GM12878 (cell line): ENCODE measurements around the gene ZNF423. TPM values are rescaled to one million over a fixed set of nuclear protein-coding genes. Genes with fewer than 3 reads are reported as not detected.

Experiments used
- ATAC-seq: fragments of 200-7000 bp; cut with Tn5 transposase; 3 replicates; pipeline ENCODE4 v1.9.1; 2020; ENCODE audit warnings: mild to moderate bottlenecking, moderate library complexity
- BruUV-seq: library from RNA; stranded (reverse); fragments of 400-500 nt; replicated peaks from 2 replicates; lab custom pipeline; 2021; lab: Mats Ljungman, UMichigan
- CTCF ChIA-PET: fragments of 300-600 bp; sonication (Branson Sonifier 250); formaldehyde crosslinking; extraction: SDS; loops from one replicate; lab custom pipeline; 2021; ENCODE audit warnings: inconsistent platforms; lab: Yijun Ruan, JAX
- POLR2A ChIA-PET: fragments of 350-600 bp; formaldehyde crosslinking; extraction: SDS; loops from one replicate; lab custom pipeline; 2021; ENCODE audit warnings: inconsistent platforms; lab: Charles Lee
- RAD21 ChIA-PET: fragments of 300-600 bp; sonication (Branson Sonifier 250); formaldehyde crosslinking; loops from one replicate; lab custom pipeline; 2023; ENCODE audit warnings: antibody characterized with exemption; ENCODE audit not compliant: unreplicated experiment; lab: Charles Lee
- SMC1A ChIA-PET: fragments of 300-600 bp; sonication (Branson Sonifier 250); formaldehyde crosslinking; loops from one replicate; lab custom pipeline; 2023; ENCODE audit not compliant: unreplicated experiment, uncharacterized antibody; lab: Charles Lee
- DNase-seq: peaks from one replicate; pipeline ENCODE4 v3.0.0-alpha.2; 2011; ENCODE audit warnings: low read depth, low spot score
- FAIRE-seq: peaks from 3 replicates; lab custom pipeline; 2011; peaks lifted over from hg19 to GRCh38; lab: Jason Lieb, UNC
- H2AFZ ChIP-seq: 2 replicates; pipeline ENCODE4 v1.6.0; 2011; ENCODE audit warnings: low read depth, low read length, control low read depth; ENCODE audit not compliant: control insufficient read depth
- H3K27ac ChIP-seq: 2 replicates; pipeline ENCODE4 v1.5.1; 2011; ENCODE audit warnings: control low read depth; ENCODE audit not compliant: control insufficient read depth, insufficient read depth
- H3K27me3 ChIP-seq, 2 experiments: replicated peaks in 1 of 2; 2 replicates each; pipeline versions ENCODE4 v1.6.0 to v1.6.1; 2011; ENCODE audit warnings: low read length in 1 of 2; ENCODE audit not compliant: control insufficient read depth in 2 of 2, insufficient read depth in 2 of 2
- H3K36me3 ChIP-seq, 2 experiments: 2 replicates each; pipeline ENCODE4 v1.5.1; 2011; ENCODE audit warnings: low read length in 1 of 2; ENCODE audit not compliant: control insufficient read depth in 2 of 2, insufficient read depth in 2 of 2
- H3K4me1 ChIP-seq: 2 replicates; pipeline ENCODE4 v1.6.1; 2011; ENCODE audit warnings: mild to moderate bottlenecking, low read length, moderate library complexity, mixed read lengths; ENCODE audit not compliant: control insufficient read depth, insufficient read depth
- H3K4me2 ChIP-seq: 2 replicates; pipeline ENCODE4 v1.6.0; 2011; ENCODE audit warnings: control low read depth; ENCODE audit not compliant: control insufficient read depth, insufficient read depth
- H3K4me3 ChIP-seq: fragments of 200-600 bp; sonication (generic); 2 replicates; pipeline ENCODE4 v1.5.1; 2016
- H3K79me2 ChIP-seq: 2 replicates; pipeline ENCODE4 v1.6.0; 2011; ENCODE audit warnings: low read length; ENCODE audit not compliant: control insufficient read depth, insufficient read depth
- H3K9ac ChIP-seq: 2 replicates; pipeline ENCODE4 v1.8.0; 2011; ENCODE audit warnings: low read length, control low read depth, mixed read lengths; ENCODE audit not compliant: control insufficient read depth, insufficient read depth
- H3K9me3 ChIP-seq: replicated peaks from 3 replicates; pipeline ENCODE4 v1.5.1; 2011; ENCODE audit warnings: mild to moderate bottlenecking, low read length; ENCODE audit not compliant: control insufficient read depth, insufficient read depth
- H4K20me1 ChIP-seq: 2 replicates; pipeline ENCODE4 v1.6.0; 2011; ENCODE audit not compliant: control insufficient read depth, insufficient read depth
- DPF2 ChIP-seq: fragments of 450-650 bp; IDR thresholded peaks from 2 replicates; pipeline ENCODE4 v1.6.1; 2017; ENCODE audit warnings: mild to moderate bottlenecking
- IKZF1 ChIP-seq: fragments of 450-650 bp; conservative IDR thresholded peaks from 2 replicates; pipeline ENCODE4 v1.6.1; 2017; ENCODE audit warnings: antibody characterized with exemption, mild to moderate bottlenecking
- IKZF2 ChIP-seq, 2 experiments: fragments of 450-650 bp; IDR thresholded peaks; 2 replicates each; pipeline ENCODE4 v1.6.1; 2017; ENCODE audit warnings: mild to moderate bottlenecking in 2 of 2, moderate library complexity in 2 of 2
- MEF2A ChIP-seq: IDR thresholded peaks from 2 replicates; pipeline ENCODE4 v1.6.1; 2011; ENCODE audit warnings: low read depth, mild to moderate bottlenecking, low read length, moderate library complexity; ENCODE audit not compliant: insufficient read depth
- NRF1 ChIP-seq: conservative IDR thresholded peaks from 2 replicates; pipeline ENCODE4 v1.6.1; 2011; ENCODE audit warnings: mild to moderate bottlenecking, low read depth, low read length, improper control_type of control experiment
- PAX8 ChIP-seq: fragments of 450-650 bp; IDR thresholded peaks from 2 replicates; pipeline ENCODE4 v1.6.1; 2017; ENCODE audit warnings: mild to moderate bottlenecking, moderate library complexity
- ZNF384 ChIP-seq: IDR thresholded peaks from 2 replicates; pipeline ENCODE4 v1.6.1; 2012; ENCODE audit warnings: low read depth, mild to moderate bottlenecking, low read length, improper control_type of control experiment, borderline replicate concordance
- WGBS: methylation state at CpG from one replicate; pipeline ENCODE4 v1.1.6; 2016; ENCODE audit warnings: low lambda C conversion rate; ENCODE audit not compliant: insufficient replicate concordance, insufficient coverage; ENCODE audit errors: missing lambda C conversion rate; 5-methylcytosine and 5-hydroxymethylcytosine counted together
- in situ Hi-C: fragments of 300-500 bp; cut with MboI; formaldehyde crosslinking; loops from 9 replicates; pipeline ENCODE4 v1.14.3; 2018; ENCODE audit warnings: mixed read lengths
- intact Hi-C: fragments of 100-400 bp; cut with micrococcal nuclease; formaldehyde crosslinking; loops from one replicate; pipeline ENCODE4 v1.14.2; 2022; ENCODE audit not compliant: unreplicated experiment
- polyA plus RNA-seq, 11 experiments: library from polyadenylated mRNA; depleted of rRNA in 4 of 11; unstranded in 6 of 11; stranded (reverse) in 5 of 11; fragments of >200 nt; fragmentation: Nextera tagmentation in 4 of 11; fragmentation: Illumina TruSeq in 1 of 11; extraction: Ambion mirVana in 4 of 11; extraction: Trizol in 1 of 11; gene quantifications; 1 replicate in 1 of 11; 2 replicates in 10 of 11; pipeline versions ENCODE4 v1.2.1 to v1.2.3, GENCODE V29; 2011 to 2016; ENCODE audit warnings: inconsistent platforms in 2 of 11, missing spikeins in 2 of 11, low read depth in 1 of 11
- total RNA-seq, 4 experiments: library from RNA; depleted of rRNA in 3 of 4; stranded (reverse); fragments of >200 nt in 3 of 4; fragmentation: Illumina TruSeq in 1 of 4; extraction: Trizol in 1 of 4; gene quantifications; 2 replicates each; pipeline versions ENCODE4 v1.2.1 to v1.2.3, GENCODE V29; 2013 to 2021
- TF ChIP-seq, protein P1 (sequence below): IDR thresholded peaks from 2 replicates; pipeline ENCODE4 v1.6.1; 2012; ENCODE audit warnings: low read length, inconsistent platforms
- TF ChIP-seq, protein P2 (sequence below): fragments of 450-650 bp; IDR thresholded peaks from 2 replicates; pipeline ENCODE4 v1.6.1; 2016; ENCODE audit warnings: mild to moderate bottlenecking, moderate library complexity, borderline replicate concordance
- TF ChIP-seq, protein P3 (sequence below), 3 experiments: IDR thresholded peaks in 2 of 3; conservative IDR thresholded peaks in 1 of 3; 2 replicates each; pipeline ENCODE4 v1.5.1; 2011; ENCODE audit warnings: low read depth in 3 of 3, low read length in 3 of 3, mild to moderate bottlenecking in 3 of 3, control low read depth in 2 of 3, moderate library complexity in 2 of 3, inconsistent platforms in 1 of 3, mixed read lengths in 1 of 3; ENCODE audit not compliant: control insufficient read depth in 2 of 3, insufficient read depth in 1 of 3; ENCODE audit errors: extremely low read depth in 1 of 3
- TF ChIP-seq, protein P4 (sequence below): IDR thresholded peaks from 2 replicates; pipeline ENCODE4 v1.6.1; 2011; ENCODE audit warnings: low read depth, mild to moderate bottlenecking, low read length, moderate library complexity, borderline replicate concordance; ENCODE audit errors: extremely low read depth

ZNF423 gene
- total and polyA plus RNA-seq, 10 of the 15 experiments (the other 5 are each of a cell fraction or from before 2014, with no cell fraction given) = 0.03 to 0.64 (median 0.10) TPM

DNA sequence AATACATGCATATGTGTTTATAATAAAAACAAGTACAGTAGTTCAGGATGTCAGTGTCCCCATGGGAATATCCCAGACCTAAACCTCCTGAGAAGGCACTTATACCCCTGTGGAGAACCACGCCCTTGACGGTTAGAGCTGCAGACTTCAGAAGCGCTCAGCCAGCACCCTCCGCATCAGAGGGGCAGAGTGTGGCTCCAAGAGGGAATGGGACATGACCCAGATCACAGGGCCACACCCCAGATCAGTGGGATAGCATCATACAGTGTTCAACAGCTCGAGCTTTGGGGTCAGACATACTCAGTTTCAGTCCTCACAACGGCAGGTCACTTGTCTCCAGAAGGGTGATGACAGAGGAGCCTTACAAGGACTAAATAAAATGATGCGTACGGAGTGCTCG, 45.8 kb upstream of the ZNF423 start (continued):
- TF ChIP-seq, protein P1, sequence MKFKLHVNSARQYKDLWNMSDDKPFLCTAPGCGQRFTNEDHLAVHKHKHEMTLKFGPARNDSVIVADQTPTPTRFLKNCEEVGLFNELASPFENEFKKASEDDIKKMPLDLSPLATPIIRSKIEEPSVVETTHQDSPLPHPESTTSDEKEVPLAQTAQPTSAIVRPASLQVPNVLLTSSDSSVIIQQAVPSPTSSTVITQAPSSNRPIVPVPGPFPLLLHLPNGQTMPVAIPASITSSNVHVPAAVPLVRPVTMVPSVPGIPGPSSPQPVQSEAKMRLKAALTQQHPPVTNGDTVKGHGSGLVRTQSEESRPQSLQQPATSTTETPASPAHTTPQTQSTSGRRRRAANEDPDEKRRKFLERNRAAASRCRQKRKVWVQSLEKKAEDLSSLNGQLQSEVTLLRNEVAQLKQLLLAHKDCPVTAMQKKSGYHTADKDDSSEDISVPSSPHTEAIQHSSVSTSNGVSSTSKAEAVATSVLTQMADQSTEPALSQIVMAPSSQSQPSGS = no peak

DNA sequence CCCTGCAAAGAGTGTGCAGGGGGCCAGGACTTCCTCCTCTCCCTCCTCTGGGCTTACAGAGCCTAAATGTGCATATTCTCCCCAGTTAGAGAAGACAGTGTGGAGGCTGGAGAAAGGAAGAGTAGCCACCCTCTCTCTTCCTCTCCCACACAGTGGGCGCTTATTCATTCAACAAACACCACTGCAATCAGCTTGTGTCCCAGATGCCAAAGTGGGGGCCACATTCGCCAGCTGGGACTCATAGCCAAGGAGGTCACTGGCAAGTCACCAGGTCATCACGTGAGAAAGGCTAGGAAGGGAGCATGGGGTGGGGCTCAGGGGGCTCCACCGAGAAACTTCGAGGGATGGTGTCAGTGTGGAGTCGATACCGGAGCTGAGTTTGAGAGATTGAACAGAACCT, 45.0 kb upstream of the ZNF423 start:
- in situ Hi-C loops = no loop called here
- Histone ChIP-seq H3K9me3 (no peaks in the 10 kb centered on the region), H3K4me1 (no peaks in the 10 kb centered on the region), H3K27ac (no peak overlapping the region), H3K4me2 (no peak overlapping the region), H3K36me3 (no peaks in the 10 kb centered on the region), H3K27me3 (peaks cover 0 to 6% of the 10 kb centered on the region in 2 experiments; a peak in 1 of 4 replicates), H3K9ac (no peak overlapping the region), H3K4me3 (no peak overlapping the region), H3K79me2 (no peaks in the 10 kb centered on the region), H2AFZ (no peak overlapping the region), H4K20me1 (no peaks in the 10 kb centered on the region)
- no peak for FAIRE-seq
- ChIA-PET RAD21 (no interaction called here), POLR2A (no interaction called here), SMC1A (no interaction called here), CTCF (no interaction called here)
- ATAC-seq = no peak
- no TSS peak for BruUV-seq
- 16% methylated on average over 7 of the region's 7 CpGs for WGBS
- no peak for DNase-seq
- intact Hi-C loops = no loop called here
- TF ChIP-seq, protein P2, sequence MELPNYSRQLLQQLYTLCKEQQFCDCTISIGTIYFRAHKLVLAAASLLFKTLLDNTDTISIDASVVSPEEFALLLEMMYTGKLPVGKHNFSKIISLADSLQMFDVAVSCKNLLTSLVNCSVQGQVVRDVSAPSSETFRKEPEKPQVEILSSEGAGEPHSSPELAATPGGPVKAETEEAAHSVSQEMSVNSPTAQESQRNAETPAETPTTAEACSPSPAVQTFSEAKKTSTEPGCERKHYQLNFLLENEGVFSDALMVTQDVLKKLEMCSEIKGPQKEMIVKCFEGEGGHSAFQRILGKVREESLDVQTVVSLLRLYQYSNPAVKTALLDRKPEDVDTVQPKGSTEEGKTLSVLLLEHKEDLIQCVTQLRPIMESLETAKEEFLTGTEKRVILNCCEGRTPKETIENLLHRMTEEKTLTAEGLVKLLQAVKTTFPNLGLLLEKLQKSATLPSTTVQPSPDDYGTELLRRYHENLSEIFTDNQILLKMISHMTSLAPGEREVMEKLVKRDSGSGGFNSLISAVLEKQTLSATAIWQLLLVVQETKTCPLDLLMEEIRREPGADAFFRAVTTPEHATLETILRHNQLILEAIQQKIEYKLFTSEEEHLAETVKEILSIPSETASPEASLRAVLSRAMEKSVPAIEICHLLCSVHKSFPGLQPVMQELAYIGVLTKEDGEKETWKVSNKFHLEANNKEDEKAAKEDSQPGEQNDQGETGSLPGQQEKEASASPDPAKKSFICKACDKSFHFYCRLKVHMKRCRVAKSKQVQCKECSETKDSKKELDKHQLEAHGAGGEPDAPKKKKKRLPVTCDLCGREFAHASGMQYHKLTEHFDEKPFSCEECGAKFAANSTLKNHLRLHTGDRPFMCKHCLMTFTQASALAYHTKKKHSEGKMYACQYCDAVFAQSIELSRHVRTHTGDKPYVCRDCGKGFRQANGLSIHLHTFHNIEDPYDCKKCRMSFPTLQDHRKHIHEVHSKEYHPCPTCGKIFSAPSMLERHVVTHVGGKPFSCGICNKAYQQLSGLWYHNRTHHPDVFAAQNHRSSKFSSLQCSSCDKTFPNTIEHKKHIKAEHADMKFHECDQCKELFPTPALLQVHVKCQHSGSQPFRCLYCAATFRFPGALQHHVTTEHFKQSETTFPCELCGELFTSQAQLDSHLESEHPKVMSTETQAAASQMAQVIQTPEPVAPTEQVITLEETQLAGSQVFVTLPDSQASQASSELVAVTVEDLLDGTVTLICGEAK = no peak
- TF ChIP-seq NRF1 = no peak
- TF ChIP-seq, protein P3, sequence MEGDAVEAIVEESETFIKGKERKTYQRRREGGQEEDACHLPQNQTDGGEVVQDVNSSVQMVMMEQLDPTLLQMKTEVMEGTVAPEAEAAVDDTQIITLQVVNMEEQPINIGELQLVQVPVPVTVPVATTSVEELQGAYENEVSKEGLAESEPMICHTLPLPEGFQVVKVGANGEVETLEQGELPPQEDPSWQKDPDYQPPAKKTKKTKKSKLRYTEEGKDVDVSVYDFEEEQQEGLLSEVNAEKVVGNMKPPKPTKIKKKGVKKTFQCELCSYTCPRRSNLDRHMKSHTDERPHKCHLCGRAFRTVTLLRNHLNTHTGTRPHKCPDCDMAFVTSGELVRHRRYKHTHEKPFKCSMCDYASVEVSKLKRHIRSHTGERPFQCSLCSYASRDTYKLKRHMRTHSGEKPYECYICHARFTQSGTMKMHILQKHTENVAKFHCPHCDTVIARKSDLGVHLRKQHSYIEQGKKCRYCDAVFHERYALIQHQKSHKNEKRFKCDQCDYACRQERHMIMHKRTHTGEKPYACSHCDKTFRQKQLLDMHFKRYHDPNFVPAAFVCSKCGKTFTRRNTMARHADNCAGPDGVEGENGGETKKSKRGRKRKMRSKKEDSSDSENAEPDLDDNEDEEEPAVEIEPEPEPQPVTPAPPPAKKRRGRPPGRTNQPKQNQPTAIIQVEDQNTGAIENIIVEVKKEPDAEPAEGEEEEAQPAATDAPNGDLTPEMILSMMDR (IDR thresholded peaks at IDR 0.05 in 2 of 3, conservative IDR thresholded peaks at IDR 0.05 in 1 of 3; ENCODE audit: control insufficient read depth in 2 of 3, extremely low read depth in 1 of 3, insufficient read depth in 1 of 3, low read depth in 3 of 3, low read length in 3 of 3) = no peak
- no peak for TF ChIP-seq DPF2
- no peak for TF ChIP-seq IKZF2 (IDR thresholded peaks at IDR 0.05)
- no peak for TF ChIP-seq PAX8
- TF ChIP-seq, protein P4, sequence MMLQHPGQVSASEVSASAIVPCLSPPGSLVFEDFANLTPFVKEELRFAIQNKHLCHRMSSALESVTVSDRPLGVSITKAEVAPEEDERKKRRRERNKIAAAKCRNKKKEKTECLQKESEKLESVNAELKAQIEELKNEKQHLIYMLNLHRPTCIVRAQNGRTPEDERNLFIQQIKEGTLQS = no peak
- TF ChIP-seq MEF2A = no peak
- no peak for TF ChIP-seq IKZF1
- no peak for TF ChIP-seq ZNF384
